NCI-H1930 (cell line): ENCODE measurements around the gene DOCK2.

Source experiments
- DNase-seq, 2 experiments: peaks; one replicate each; lab custom pipeline; 2025; lab: John Stamatoyannopoulos, UW

The DOCK2 gene

GRCh38 chr5:169864483-169864882, 227.4 kb downstream of the DOCK2 start:
- no peak for DNase-seq

- DNase-seq, result no peak
Observed at GRCh38 chr5:169867347-169867746, 230.3 kb downstream of the DOCK2 start.

GRCh38 chr5:169869066-169869465, 232.0 kb downstream of the DOCK2 start:
- DNase-seq, result no peak

GRCh38 chr5:169870211-169870610, 233.1 kb downstream of the DOCK2 start:
- DNase-seq, result no peak

GRCh38 chr5:169871826-169872490, 234.9 kb downstream of the DOCK2 start:
- DNase-seq, result no peak

GRCh38 chr5:169873642-169874041, 236.6 kb downstream of the DOCK2 start:
- no peak for DNase-seq

- no peak for DNase-seq
Observed at GRCh38 chr5:169874621-169875020, 237.5 kb downstream of the DOCK2 start.

- DNase-seq, result no peak
Observed at GRCh38 chr5:169875091-169875728, 238.1 kb downstream of the DOCK2 start.

GRCh38 chr5:169875731-169876130, 238.7 kb downstream of the DOCK2 start:
- DNase-seq, result no peak

GRCh38 chr5:169876386-169876785, 239.3 kb downstream of the DOCK2 start:
- DNase-seq, result no peak

GRCh38 chr5:169880012-169880663, 243.1 kb downstream of the DOCK2 start:
- no peak for DNase-seq

GRCh38 chr5:169880785-169881184, 243.7 kb downstream of the DOCK2 start:
- no peak for DNase-seq

- DNase-seq, result no peak
Observed at GRCh38 chr5:169881702-169882303, 244.7 kb downstream of the DOCK2 start.

GRCh38 chr5:169886033-169886432, 249.0 kb downstream of the DOCK2 start:
- no peak for DNase-seq

- no peak for DNase-seq
Observed at GRCh38 chr5:169886677-169887076, 249.6 kb downstream of the DOCK2 start.

- no peak for DNase-seq
Observed at GRCh38 chr5:169889572-169889971, 252.5 kb downstream of the DOCK2 start.

GRCh38 chr5:169893010-169893409, 255.9 kb downstream of the DOCK2 start:
- DNase-seq, result no peak

- no peak for DNase-seq
Observed at GRCh38 chr5:169893571-169893970, 256.5 kb downstream of the DOCK2 start.

- DNase-seq, result no peak
Observed at GRCh38 chr5:169895926-169896325, 258.9 kb downstream of the DOCK2 start.

GRCh38 chr5:169897481-169897880, 260.4 kb downstream of the DOCK2 start:
- DNase-seq, result no peak

- DNase-seq, result no peak
Observed at GRCh38 chr5:169901896-169902295, 264.8 kb downstream of the DOCK2 start.

GRCh38 chr5:169904059-169904458, 267.0 kb downstream of the DOCK2 start:
- DNase-seq, result no peak

- DNase-seq, result no peak
Observed at GRCh38 chr5:169904508-169904907, 267.4 kb downstream of the DOCK2 start.
